ENCODE data around the gene BMF.

DNA sequence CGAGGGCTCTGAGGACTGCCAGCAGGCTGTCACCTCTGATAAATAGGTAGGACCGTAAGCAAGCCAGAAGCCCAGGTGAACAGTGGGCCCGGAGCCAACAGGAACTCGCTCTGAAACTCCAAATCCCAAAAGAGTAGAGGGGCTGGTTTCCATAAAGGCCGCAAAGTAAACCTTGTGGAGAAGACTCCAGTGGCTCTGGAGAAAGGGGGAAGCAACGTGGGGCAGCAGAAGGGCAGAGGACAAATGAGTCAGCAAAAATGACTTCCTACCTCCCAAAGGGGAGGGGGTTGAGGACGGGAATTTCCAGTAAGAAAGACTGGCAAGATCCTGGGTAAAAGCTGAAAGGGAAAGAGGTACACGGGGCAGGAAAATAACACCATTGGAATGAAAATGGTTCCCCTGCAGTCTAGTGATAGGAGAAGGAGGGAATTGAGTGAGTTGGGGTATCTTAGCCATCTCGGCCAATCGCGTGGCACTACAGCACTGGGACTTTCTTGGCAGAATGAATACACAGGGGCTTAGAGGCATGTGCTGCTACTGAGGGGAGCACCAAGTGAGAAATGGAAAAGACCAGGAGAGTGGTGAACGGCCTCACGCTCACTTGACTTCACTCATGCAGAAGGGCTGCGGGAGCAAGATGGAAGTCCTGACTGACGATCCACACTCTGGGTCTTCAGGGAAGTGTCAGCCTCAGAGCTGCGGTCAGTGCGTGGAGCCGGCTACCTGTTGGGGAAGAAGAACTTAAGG is 33.2 kb downstream of the BMF start:
- TF ChIP-seq CTCF (IDR thresholded peaks at IDR 0.05) (no peak), POLR2A (IDR thresholded peaks at IDR 0.05) (peak in 1 of 3 donors; percentile 12)

Data from body of pancreas (tissue), 4 donors.